HL-60 (cell line): ENCODE data around the gene TMEM132A.

Experiments
- POLR2AphosphoS5 ChIP-seq: IDR thresholded peaks from 2 replicates; pipeline ENCODE4 v1.6.1; 2012; ENCODE audit warnings: low read depth
- TF ChIP-seq, protein P1 (sequence below): IDR thresholded peaks from one replicate; pipeline ENCODE4 v1.5.1; 2011; ENCODE audit warnings: low read length, control low read depth, inconsistent platforms; ENCODE audit not compliant: insufficient read depth

DNA sequence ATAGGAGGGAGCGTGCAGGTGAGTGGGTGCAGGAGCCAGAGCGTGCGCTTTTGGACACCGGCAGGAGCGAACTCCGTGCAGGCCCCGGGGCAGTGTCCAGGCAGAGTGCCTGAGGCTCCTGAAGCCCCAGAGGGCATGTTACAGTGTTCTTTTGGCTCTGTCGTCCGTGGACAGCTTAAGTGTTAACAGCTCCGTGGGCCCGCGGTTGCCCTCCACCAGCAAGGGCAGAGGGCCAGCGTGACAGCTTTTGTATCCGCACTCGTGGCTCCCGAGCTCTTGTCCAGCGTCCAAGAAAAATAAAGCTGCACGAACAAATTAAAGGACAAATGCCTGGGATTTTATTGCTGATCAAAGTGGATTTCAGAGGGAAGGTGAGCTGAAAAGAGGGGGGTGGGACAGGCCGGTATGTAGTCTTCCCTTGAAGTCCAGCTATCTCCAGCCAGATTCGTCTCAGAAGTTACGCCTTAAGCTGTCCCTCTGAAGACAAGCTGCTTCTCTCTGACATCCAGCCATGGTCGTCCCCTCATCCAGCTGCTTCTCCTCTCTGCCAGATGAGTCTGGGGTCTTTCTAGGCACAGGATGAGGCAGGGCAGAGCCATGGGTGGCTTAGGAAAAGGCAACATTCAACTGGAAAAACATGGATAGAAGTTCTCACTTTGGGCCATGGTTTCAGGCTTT is 11.3 kb upstream of the TMEM132A start:
- TF ChIP-seq POLR2AphosphoS5, result no peak
- TF ChIP-seq, protein P1, sequence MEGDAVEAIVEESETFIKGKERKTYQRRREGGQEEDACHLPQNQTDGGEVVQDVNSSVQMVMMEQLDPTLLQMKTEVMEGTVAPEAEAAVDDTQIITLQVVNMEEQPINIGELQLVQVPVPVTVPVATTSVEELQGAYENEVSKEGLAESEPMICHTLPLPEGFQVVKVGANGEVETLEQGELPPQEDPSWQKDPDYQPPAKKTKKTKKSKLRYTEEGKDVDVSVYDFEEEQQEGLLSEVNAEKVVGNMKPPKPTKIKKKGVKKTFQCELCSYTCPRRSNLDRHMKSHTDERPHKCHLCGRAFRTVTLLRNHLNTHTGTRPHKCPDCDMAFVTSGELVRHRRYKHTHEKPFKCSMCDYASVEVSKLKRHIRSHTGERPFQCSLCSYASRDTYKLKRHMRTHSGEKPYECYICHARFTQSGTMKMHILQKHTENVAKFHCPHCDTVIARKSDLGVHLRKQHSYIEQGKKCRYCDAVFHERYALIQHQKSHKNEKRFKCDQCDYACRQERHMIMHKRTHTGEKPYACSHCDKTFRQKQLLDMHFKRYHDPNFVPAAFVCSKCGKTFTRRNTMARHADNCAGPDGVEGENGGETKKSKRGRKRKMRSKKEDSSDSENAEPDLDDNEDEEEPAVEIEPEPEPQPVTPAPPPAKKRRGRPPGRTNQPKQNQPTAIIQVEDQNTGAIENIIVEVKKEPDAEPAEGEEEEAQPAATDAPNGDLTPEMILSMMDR, result no peak
